Measurements from ENCODE around the gene GTPBP4.
"Not testable (repeated sequence)": the region's sequence is repeated elsewhere in the genome, so short reads cannot be mapped to it uniquely, and the experiment has no call there.

The GTPBP4 gene

GRCh38 chr10:1038769-1039168 is 50.5 kb downstream of the GTPBP4 start:
- not testable (repeated sequence) for H3K4me3 ChIP-seq (ENCODE audit: insufficient read depth, low read depth, low read length); H3K4me1 ChIP-seq (ENCODE audit: control insufficient read depth, insufficient read depth, low read length); H3K27ac ChIP-seq (ENCODE audit: insufficient read depth, low read depth, low read length, poor library complexity, severe bottlenecking); H3K27me3 ChIP-seq (ENCODE audit: control insufficient read depth, insufficient read depth, low read length, poor library complexity, severe bottlenecking); H3K9me3 ChIP-seq (ENCODE audit: control insufficient read depth, low read length)
- WGBS, 2 experiments = 93% methylated on average over 11 of the region's 20 CpGs
- H3K36me3 ChIP-seq (ENCODE audit: control insufficient read depth, insufficient read depth, low read length) = peaks cover 18% of the 10 kb centered on the region

GRCh38 chr10:1040133-1040532 is 51.9 kb downstream of the GTPBP4 start:
- Histone ChIP-seq H3K27me3 (ENCODE audit: control insufficient read depth, insufficient read depth, low read length, poor library complexity, severe bottlenecking) (no peaks in the 10 kb centered on the region), H3K4me3 (ENCODE audit: insufficient read depth, low read depth, low read length) (no peak overlapping the region), H3K27ac (ENCODE audit: insufficient read depth, low read depth, low read length, poor library complexity, severe bottlenecking) (no peak overlapping the region), H3K4me1 (ENCODE audit: control insufficient read depth, insufficient read depth, low read length) (no peaks in the 10 kb centered on the region), H3K36me3 (ENCODE audit: control insufficient read depth, insufficient read depth, low read length) (peaks cover 20% of the 10 kb centered on the region), H3K9me3 (ENCODE audit: control insufficient read depth, low read length) (no peaks in the 10 kb centered on the region)
- WGBS, 2 experiments = 91 to 93% methylated on average over 3 of the region's 3 CpGs

GRCh38 chr10:1041514-1041913 is 53.3 kb downstream of the GTPBP4 start:
- WGBS, 2 experiments = 97% methylated on average over 6 to 8 of the region's 9 CpGs
- Histone ChIP-seq H3K27me3 (ENCODE audit: control insufficient read depth, insufficient read depth, low read length, poor library complexity, severe bottlenecking) (no peaks in the 10 kb centered on the region), H3K36me3 (ENCODE audit: control insufficient read depth, insufficient read depth, low read length) (peaks cover 20% of the 10 kb centered on the region), H3K4me3 (ENCODE audit: insufficient read depth, low read depth, low read length) (no peak overlapping the region), H3K4me1 (ENCODE audit: control insufficient read depth, insufficient read depth, low read length) (no peaks in the 10 kb centered on the region), H3K27ac (ENCODE audit: insufficient read depth, low read depth, low read length, poor library complexity, severe bottlenecking) (no peak overlapping the region), H3K9me3 (ENCODE audit: control insufficient read depth, low read length) (no peaks in the 10 kb centered on the region)

- H3K4me1 ChIP-seq (ENCODE audit: control insufficient read depth, insufficient read depth, low read length) = no peaks in the 10 kb centered on the region
- peaks cover 20% of the 10 kb centered on the region for H3K36me3 ChIP-seq (ENCODE audit: control insufficient read depth, insufficient read depth, low read length)
- no peak overlapping the region for H3K4me3 ChIP-seq (ENCODE audit: insufficient read depth, low read depth, low read length)
- WGBS, 2 experiments = 95% methylated on average over 12 of the region's 12 CpGs
- no peaks in the 10 kb centered on the region for H3K9me3 ChIP-seq (ENCODE audit: control insufficient read depth, low read length)
- H3K27me3 ChIP-seq (ENCODE audit: control insufficient read depth, insufficient read depth, low read length, poor library complexity, severe bottlenecking) = no peaks in the 10 kb centered on the region
- no peak overlapping the region for H3K27ac ChIP-seq (ENCODE audit: insufficient read depth, low read depth, low read length, poor library complexity, severe bottlenecking)
Observed at GRCh38 chr10:1043532-1043995, 55.3 kb downstream of the GTPBP4 start.

- no peaks in the 10 kb centered on the region for H3K9me3 ChIP-seq (ENCODE audit: control insufficient read depth, low read length)
- no peaks in the 10 kb centered on the region for H3K4me1 ChIP-seq (ENCODE audit: control insufficient read depth, insufficient read depth, low read length)
- H3K27ac ChIP-seq (ENCODE audit: insufficient read depth, low read depth, low read length, poor library complexity, severe bottlenecking) = no peak overlapping the region
- no peaks in the 10 kb centered on the region for H3K27me3 ChIP-seq (ENCODE audit: control insufficient read depth, insufficient read depth, low read length, poor library complexity, severe bottlenecking)
- 91 to 92% methylated on average over 4 of the region's 4 CpGs for WGBS, 2 experiments
- peaks cover 20% of the 10 kb centered on the region for H3K36me3 ChIP-seq (ENCODE audit: control insufficient read depth, insufficient read depth, low read length)
- H3K4me3 ChIP-seq (ENCODE audit: insufficient read depth, low read depth, low read length) = no peak overlapping the region
Observed at GRCh38 chr10:1044146-1044545, 55.9 kb downstream of the GTPBP4 start.

GRCh38 chr10:1044964-1045363 is 56.7 kb downstream of the GTPBP4 start:
- WGBS, 2 experiments = 92 to 94% methylated on average over 4 of the region's 4 CpGs
- Histone ChIP-seq H3K9me3 (ENCODE audit: control insufficient read depth, low read length) (no peaks in the 10 kb centered on the region), H3K27me3 (ENCODE audit: control insufficient read depth, insufficient read depth, low read length, poor library complexity, severe bottlenecking) (no peaks in the 10 kb centered on the region), H3K36me3 (ENCODE audit: control insufficient read depth, insufficient read depth, low read length) (peaks cover 19% of the 10 kb centered on the region), H3K4me1 (ENCODE audit: control insufficient read depth, insufficient read depth, low read length) (no peaks in the 10 kb centered on the region), H3K4me3 (ENCODE audit: insufficient read depth, low read depth, low read length) (no peak overlapping the region), H3K27ac (ENCODE audit: insufficient read depth, low read depth, low read length, poor library complexity, severe bottlenecking) (no peak overlapping the region)

- no peak overlapping the region for H3K27ac ChIP-seq (ENCODE audit: insufficient read depth, low read depth, low read length, poor library complexity, severe bottlenecking)
- WGBS, 2 experiments = 84 to 85% methylated on average over 6 of the region's 6 CpGs
- H3K4me3 ChIP-seq (ENCODE audit: insufficient read depth, low read depth, low read length) = no peak overlapping the region
- no peaks in the 10 kb centered on the region for H3K9me3 ChIP-seq (ENCODE audit: control insufficient read depth, low read length)
- no peaks in the 10 kb centered on the region for H3K27me3 ChIP-seq (ENCODE audit: control insufficient read depth, insufficient read depth, low read length, poor library complexity, severe bottlenecking)
- no peaks in the 10 kb centered on the region for H3K4me1 ChIP-seq (ENCODE audit: control insufficient read depth, insufficient read depth, low read length)
- peaks cover 15% of the 10 kb centered on the region for H3K36me3 ChIP-seq (ENCODE audit: control insufficient read depth, insufficient read depth, low read length)
Observed at GRCh38 chr10:1045415-1045814, 57.2 kb downstream of the GTPBP4 start.

GRCh38 chr10:1047937-1048336 is 59.7 kb downstream of the GTPBP4 start:
- WGBS, 2 experiments = 6 to 8% methylated on average over 15 of the region's 15 CpGs
- H3K27ac ChIP-seq (ENCODE audit: insufficient read depth, low read depth, low read length, poor library complexity, severe bottlenecking) = no peak overlapping the region
- no peaks in the 10 kb centered on the region for H3K27me3 ChIP-seq (ENCODE audit: control insufficient read depth, insufficient read depth, low read length, poor library complexity, severe bottlenecking)
- H3K4me1 ChIP-seq (ENCODE audit: control insufficient read depth, insufficient read depth, low read length) = peaks cover 5% of the 10 kb centered on the region
- peak overlapping the region; percentile 95 for H3K4me3 ChIP-seq (ENCODE audit: insufficient read depth, low read depth, low read length)
- H3K9me3 ChIP-seq (ENCODE audit: control insufficient read depth, low read length) = no peaks in the 10 kb centered on the region
- H3K36me3 ChIP-seq (ENCODE audit: control insufficient read depth, insufficient read depth, low read length) = peaks cover 4% of the 10 kb centered on the region

GRCh38 chr10:1048349-1048731 is 60.1 kb downstream of the GTPBP4 start:
- Histone ChIP-seq H3K27me3 (ENCODE audit: control insufficient read depth, insufficient read depth, low read length, poor library complexity, severe bottlenecking) (no peaks in the 10 kb centered on the region), H3K9me3 (ENCODE audit: control insufficient read depth, low read length) (no peaks in the 10 kb centered on the region), H3K4me3 (ENCODE audit: insufficient read depth, low read depth, low read length) (peak overlapping the region; percentile 95), H3K36me3 (ENCODE audit: control insufficient read depth, insufficient read depth, low read length) (peaks cover 4% of the 10 kb centered on the region), H3K27ac (ENCODE audit: insufficient read depth, low read depth, low read length, poor library complexity, severe bottlenecking) (peak overlapping the region; percentile 99), H3K4me1 (ENCODE audit: control insufficient read depth, insufficient read depth, low read length) (peaks cover 5% of the 10 kb centered on the region)
- WGBS, 2 experiments = 0% methylated on average over 37 of the region's 37 CpGs

- Histone ChIP-seq H3K27ac (ENCODE audit: insufficient read depth, low read depth, low read length, poor library complexity, severe bottlenecking) (peak within 1 kb of the TSS; percentile 99), H3K4me3 (ENCODE audit: insufficient read depth, low read depth, low read length) (peak within 1 kb of the TSS; percentile 95), H3K36me3 (ENCODE audit: control insufficient read depth, insufficient read depth, low read length) (peaks cover 1% of the 10 kb centered on the region), H3K27me3 (ENCODE audit: control insufficient read depth, insufficient read depth, low read length, poor library complexity, severe bottlenecking) (no peaks in the 10 kb centered on the region), H3K9me3 (ENCODE audit: control insufficient read depth, low read length) (no peaks in the 10 kb centered on the region), H3K4me1 (ENCODE audit: control insufficient read depth, insufficient read depth, low read length) (peaks cover 5% of the 10 kb centered on the region)
- 0% methylated on average over 83 of the region's 83 CpGs for WGBS, 2 experiments
Observed at GRCh38 chr10:1048732-1049424, 60.6 kb downstream of the GTPBP4 start, which contains the start of gene IDI1. Gene IDI1 (minus strand): TSS chr10:1049119. CDS start chr10:1049003, 116 bp downstream.
